ENCODE measurements around the gene IL1RAPL1.
A peak's percentile ranks its signal among the peaks of the same experiment; 100 is the strongest.

IL1RAPL1 gene

DNA sequence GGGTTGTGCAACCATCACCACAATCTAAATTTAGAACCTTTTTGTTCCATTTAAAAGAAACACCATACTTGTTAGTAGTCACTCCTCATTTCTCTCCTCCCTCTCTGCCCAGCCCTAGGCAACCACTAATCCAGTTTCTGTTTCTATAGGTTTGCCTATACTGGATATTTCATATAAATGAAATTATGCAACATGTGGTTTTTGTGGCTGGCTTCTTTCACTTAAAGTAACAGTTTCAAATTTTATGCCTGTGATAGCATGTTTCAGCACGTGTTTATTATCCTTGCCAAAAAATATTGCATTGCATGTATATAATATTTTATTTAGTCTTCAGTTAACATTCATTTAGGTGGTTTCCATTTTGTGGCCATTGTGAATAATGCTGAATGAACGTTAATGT, 437.6 kb downstream of the IL1RAPL1 start:
- TF ChIP-seq, protein P1, sequence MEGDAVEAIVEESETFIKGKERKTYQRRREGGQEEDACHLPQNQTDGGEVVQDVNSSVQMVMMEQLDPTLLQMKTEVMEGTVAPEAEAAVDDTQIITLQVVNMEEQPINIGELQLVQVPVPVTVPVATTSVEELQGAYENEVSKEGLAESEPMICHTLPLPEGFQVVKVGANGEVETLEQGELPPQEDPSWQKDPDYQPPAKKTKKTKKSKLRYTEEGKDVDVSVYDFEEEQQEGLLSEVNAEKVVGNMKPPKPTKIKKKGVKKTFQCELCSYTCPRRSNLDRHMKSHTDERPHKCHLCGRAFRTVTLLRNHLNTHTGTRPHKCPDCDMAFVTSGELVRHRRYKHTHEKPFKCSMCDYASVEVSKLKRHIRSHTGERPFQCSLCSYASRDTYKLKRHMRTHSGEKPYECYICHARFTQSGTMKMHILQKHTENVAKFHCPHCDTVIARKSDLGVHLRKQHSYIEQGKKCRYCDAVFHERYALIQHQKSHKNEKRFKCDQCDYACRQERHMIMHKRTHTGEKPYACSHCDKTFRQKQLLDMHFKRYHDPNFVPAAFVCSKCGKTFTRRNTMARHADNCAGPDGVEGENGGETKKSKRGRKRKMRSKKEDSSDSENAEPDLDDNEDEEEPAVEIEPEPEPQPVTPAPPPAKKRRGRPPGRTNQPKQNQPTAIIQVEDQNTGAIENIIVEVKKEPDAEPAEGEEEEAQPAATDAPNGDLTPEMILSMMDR (IDR thresholded peaks at IDR 0.05) = no peak
- TF ChIP-seq ZFX (IDR thresholded peaks at IDR 0.05; ENCODE audit: borderline replicate concordance) = no peak
- H3K27ac ChIP-seq = no peak overlapping the region

DNA sequence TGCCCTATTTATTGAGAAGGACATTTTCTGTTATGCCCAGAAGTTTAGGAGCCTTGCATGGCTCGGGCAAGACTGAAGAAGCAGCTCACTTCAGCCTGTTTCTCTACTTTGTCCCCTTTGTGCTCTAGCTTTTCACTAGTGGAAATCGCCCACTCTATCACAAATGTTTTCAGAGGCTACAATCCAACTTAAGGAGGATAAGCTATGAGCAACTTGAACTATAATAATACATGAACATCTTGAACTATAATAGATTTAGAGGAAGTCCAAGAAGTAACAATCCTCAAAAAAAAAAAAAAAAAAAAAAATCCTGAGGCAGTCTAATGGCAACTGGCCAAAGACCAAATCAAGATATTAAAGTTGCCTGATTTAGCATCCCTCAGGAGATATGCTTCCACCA, 452.3 kb downstream of the IL1RAPL1 start:
- no peak overlapping the region for H3K27ac ChIP-seq
- TF ChIP-seq ZFX (IDR thresholded peaks at IDR 0.05; ENCODE audit: borderline replicate concordance) = no peak
- TF ChIP-seq, protein P1 (IDR thresholded peaks at IDR 0.05) = no peak

DNA sequence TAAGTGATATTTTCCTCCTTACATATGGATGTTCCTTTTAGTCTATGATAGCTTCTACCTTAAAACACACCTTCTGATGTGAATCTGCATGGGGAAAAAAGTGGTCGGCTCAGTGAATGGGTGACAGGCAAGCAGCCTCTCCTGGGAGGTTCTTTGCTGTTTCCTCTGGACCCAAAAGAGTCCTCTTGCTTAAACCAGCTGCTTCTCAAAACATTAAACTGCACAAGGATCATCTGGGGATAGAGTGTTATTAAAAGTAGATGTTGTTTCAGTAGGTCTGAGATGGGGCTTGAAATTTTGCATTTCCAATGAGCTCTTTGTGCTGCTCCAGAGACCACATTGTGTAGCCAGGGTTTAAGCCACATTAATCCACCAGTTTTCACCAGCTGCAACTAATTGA, 452.9 kb downstream of the IL1RAPL1 start:
- TF ChIP-seq, protein P1 (IDR thresholded peaks at IDR 0.05) = no peak
- no peak for TF ChIP-seq ZFX (IDR thresholded peaks at IDR 0.05; ENCODE audit: borderline replicate concordance)

DNA sequence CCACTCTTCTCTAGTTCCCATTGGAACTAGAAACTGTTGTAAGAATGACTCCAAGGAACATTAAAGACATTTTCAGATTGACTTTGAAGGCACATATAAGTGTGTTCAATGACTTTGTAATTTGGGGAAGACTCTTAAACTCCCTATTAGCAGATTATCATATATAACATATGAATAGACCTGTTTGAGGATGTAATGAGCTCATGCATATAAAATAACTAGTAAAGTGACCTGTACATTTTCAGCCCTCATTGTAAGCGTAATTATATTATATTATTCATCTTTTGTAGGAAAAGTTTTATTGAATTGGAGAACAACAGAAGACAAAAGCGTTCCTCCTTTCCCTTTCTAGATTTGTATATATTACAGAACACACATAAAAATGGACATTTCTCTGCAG, 455.1 kb downstream of the IL1RAPL1 start:
- TF ChIP-seq, protein P1 (IDR thresholded peaks at IDR 0.05) = no peak
- no peak for TF ChIP-seq ZFX (IDR thresholded peaks at IDR 0.05; ENCODE audit: borderline replicate concordance)
- H3K27ac ChIP-seq = no peak overlapping the region

More for the DNA sequence above, 452.9 kb downstream of the IL1RAPL1 start:
- H3K27ac ChIP-seq = no peak overlapping the region

DNA sequence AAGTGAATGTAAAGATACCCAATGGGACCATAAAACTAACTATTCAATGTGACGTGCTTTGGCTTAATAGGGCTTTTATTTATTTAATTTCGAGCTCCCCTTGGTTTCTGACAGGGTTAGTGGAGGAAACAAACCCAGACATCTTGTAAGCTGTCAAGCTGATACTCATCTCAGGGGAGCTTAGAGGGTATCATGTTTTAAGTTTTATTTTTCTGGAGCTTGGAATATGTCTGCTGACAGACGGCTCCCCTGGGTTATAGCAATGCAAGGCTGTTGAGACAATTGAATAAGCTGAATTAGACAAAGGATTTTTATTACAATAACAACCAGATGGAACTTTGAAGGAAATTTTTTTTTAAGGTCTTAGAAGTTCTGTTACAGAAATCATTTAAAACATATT, 456.5 kb downstream of the IL1RAPL1 start:
- no peak overlapping the region for H3K27ac ChIP-seq
- TF ChIP-seq ZFX (IDR thresholded peaks at IDR 0.05; ENCODE audit: borderline replicate concordance) = no peak
- TF ChIP-seq, protein P1 (IDR thresholded peaks at IDR 0.05) = no peak

DNA sequence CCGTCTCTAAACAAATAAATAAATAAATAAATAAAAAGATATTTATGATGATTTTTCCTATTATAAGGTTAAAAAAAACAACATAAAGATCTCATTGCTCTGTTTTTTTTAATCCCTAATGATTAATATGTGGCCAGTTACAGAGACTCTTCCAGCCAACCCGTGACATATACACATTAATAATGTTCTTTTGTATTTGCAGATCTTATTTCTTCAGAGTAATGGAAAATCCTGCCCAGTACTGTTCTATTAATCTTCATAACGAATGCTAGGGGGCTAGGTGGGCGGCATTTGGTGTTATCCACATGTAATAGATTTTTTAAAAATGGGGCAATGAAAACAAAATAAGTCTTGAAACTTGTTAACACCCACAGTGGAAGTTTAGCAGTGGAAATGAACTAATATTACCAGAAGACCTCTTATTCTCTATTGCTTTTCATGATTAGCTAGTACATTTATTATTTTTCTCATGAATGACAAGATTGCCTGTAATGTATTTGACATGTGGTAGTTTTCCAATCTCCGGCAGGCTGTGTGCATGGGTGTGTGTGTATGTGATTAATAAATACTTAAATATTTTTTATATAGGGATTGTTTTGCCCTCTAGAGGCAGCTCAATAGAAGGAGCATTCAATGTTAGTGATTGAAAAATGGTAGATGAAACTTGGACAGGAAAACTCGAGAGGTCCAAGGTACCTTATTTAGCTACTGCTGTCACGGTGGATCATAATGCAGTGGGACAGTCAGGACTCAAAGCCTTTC, 457.4 kb downstream of the IL1RAPL1 start:
- no peak for TF ChIP-seq ZFX (IDR thresholded peaks at IDR 0.05; ENCODE audit: borderline replicate concordance)
- TF ChIP-seq, protein P1 (IDR thresholded peaks at IDR 0.05) = peak; percentile 9; the same call in 1 of the 2 replicates
- no peak overlapping the region for H3K27ac ChIP-seq

DNA sequence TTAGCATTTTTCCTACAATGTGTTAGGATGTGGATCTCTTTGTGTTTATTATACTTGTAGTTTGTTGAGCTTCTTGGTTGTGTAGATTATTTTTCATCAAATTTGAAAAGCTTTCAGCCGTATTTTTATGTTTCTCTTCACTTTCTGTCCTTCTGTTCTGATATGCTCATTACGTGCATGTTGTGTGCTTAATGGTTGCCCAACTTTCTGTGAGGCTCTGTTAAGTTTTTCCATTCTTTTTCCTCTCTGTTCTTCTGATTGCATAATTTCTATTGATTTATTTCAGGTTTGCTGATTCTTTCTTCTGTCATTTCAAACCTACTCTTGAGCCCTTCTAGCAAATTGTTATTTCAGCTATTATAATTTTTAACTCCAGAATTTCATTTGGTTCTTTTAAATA, 478.2 kb downstream of the IL1RAPL1 start:
- TF ChIP-seq, protein P1 (IDR thresholded peaks at IDR 0.05) = no peak
- TF ChIP-seq ZFX (IDR thresholded peaks at IDR 0.05; ENCODE audit: borderline replicate concordance) = no peak
- no peak overlapping the region for H3K27ac ChIP-seq
